GM12801 (cell line): ENCODE data around the gene GNLY.

Experiments
- CTCF ChIP-seq: IDR thresholded peaks from one replicate; pipeline ENCODE4 v1.5.1; 2011; ENCODE audit warnings: control low read depth; ENCODE audit not compliant: insufficient read length; ENCODE audit errors: extremely low read depth

The GNLY gene

GRCh38 chr2:85733121-85733960 is 39.2 kb downstream of the GNLY start:
- no peak for TF ChIP-seq CTCF

GRCh38 chr2:85734015-85734414 is 39.9 kb downstream of the GNLY start:
- no peak for TF ChIP-seq CTCF

- TF ChIP-seq CTCF: no peak
Measured at GRCh38 chr2:85734942-85735608, 40.9 kb downstream of the GNLY start.

GRCh38 chr2:85735691-85736090 is 41.5 kb downstream of the GNLY start:
- no peak for TF ChIP-seq CTCF

- TF ChIP-seq CTCF: no peak
Measured at GRCh38 chr2:85736456-85737355, 42.5 kb downstream of the GNLY start.

- no peak for TF ChIP-seq CTCF
Measured at GRCh38 chr2:85737481-85737880, 43.3 kb downstream of the GNLY start.

GRCh38 chr2:85737961-85738360 is 43.8 kb downstream of the GNLY start:
- TF ChIP-seq CTCF: no peak
